Stimulated activated CD8-positive, alpha-beta memory T cell treated with anti-CD3 and anti-CD28 coated beads, Interleukin-4, amount 100 ng/mL, for 48 hours (primary cell): ENCODE data around the gene CCL26.
"Not testable (repeated sequence)": the region's sequence is repeated elsewhere in the genome, so short reads cannot be mapped to it uniquely, and the experiment has no call there.

Experiments
- DNase-seq: peaks from one replicate; pipeline ENCODE4 v3.0.0-alpha.2; 2020

The CCL26 gene

GRCh38 chr7:75737856-75738603 is 34.0 kb downstream of the CCL26 start:
- DNase-seq: no peak

- no peak for DNase-seq
These were observed 36.2 kb downstream of the CCL26 start for GRCh38 chr7:75735581-75736350.

GRCh38 chr7:75734586-75735458 is 37.2 kb downstream of the CCL26 start:
- DNase-seq: no peak

GRCh38 chr7:75732764-75733630 is 39.0 kb downstream of the CCL26 start:
- no peak for DNase-seq

GRCh38 chr7:75732016-75732521 is 39.9 kb downstream of the CCL26 start:
- DNase-seq: no peak

GRCh38 chr7:75729851-75730274 is 42.1 kb downstream of the CCL26 start:
- no peak for DNase-seq

- DNase-seq: peak; percentile 28
These were observed 44.0 kb downstream of the CCL26 start for GRCh38 chr7:75727881-75728593.

GRCh38 chr7:75727351-75727750 is 44.7 kb downstream of the CCL26 start:
- not testable (repeated sequence) for DNase-seq

GRCh38 chr7:75725306-75725705 is 46.7 kb downstream of the CCL26 start:
- DNase-seq: no peak

GRCh38 chr7:75723444-75723843 is 48.6 kb downstream of the CCL26 start:
- no peak for DNase-seq

GRCh38 chr7:75722373-75722772 is 49.6 kb downstream of the CCL26 start:
- no peak for DNase-seq

- not testable (repeated sequence) for DNase-seq
These were observed 50.1 kb downstream of the CCL26 start for GRCh38 chr7:75721922-75722321.

GRCh38 chr7:75721426-75721825 is 50.6 kb downstream of the CCL26 start:
- no peak for DNase-seq

GRCh38 chr7:75719626-75720025 is 52.4 kb downstream of the CCL26 start:
- no peak for DNase-seq
